DND-41 (cell line): ENCODE data around the gene CCDC77.
"Not testable (repeated sequence)": the region's sequence is repeated elsewhere in the genome, so short reads cannot be mapped to it uniquely, and the experiment has no call there.

Experiments used
- ATAC-seq: fragments of 200-7000 bp; cut with Tn5 transposase; 3 replicates; pipeline ENCODE4 v1.9.1; 2021; ENCODE audit warnings: low read depth; ENCODE audit not compliant: insufficient read depth
- DNase-seq: peaks from one replicate; pipeline ENCODE4 v3.0.0-alpha.2; 2020
- H2AFZ ChIP-seq: 2 replicates; pipeline ENCODE4 v1.6.0; 2012; ENCODE audit warnings: low read depth, low read length
- H3K27ac ChIP-seq: 2 replicates; pipeline ENCODE4 v1.5.1; 2012; ENCODE audit warnings: low read length, inconsistent platforms
- H3K27me3 ChIP-seq: fragments of 200-600 bp; sonication (generic); 2 replicates; pipeline ENCODE4 v1.6.0; 2012; ENCODE audit warnings: low read length, mild to moderate bottlenecking, inconsistent platforms; ENCODE audit not compliant: insufficient read depth, poor library complexity
- H3K36me3 ChIP-seq: 2 replicates; pipeline ENCODE4 v1.5.1; 2012; ENCODE audit warnings: low read length, inconsistent platforms; ENCODE audit not compliant: insufficient read depth
- H3K4me1 ChIP-seq: 2 replicates; pipeline ENCODE4 v1.5.1; 2012; ENCODE audit warnings: mild to moderate bottlenecking, low read length; ENCODE audit not compliant: insufficient read depth
- H3K4me2 ChIP-seq: 2 replicates; pipeline ENCODE4 v1.6.0; 2012; ENCODE audit warnings: mild to moderate bottlenecking, moderate library complexity, low read length, inconsistent platforms; ENCODE audit not compliant: insufficient read depth
- H3K4me3 ChIP-seq, 2 experiments: fragments of 200-600 bp in 1 of 2; shearing (Covaris generic) in 1 of 2; 2 replicates each; pipeline ENCODE4 v1.5.1; 2012 to 2016; ENCODE audit warnings: inconsistent platforms in 2 of 2, low read length in 2 of 2, mild to moderate bottlenecking in 2 of 2, low read depth in 1 of 2, moderate library complexity in 1 of 2
- H3K79me2 ChIP-seq: 2 replicates; pipeline ENCODE4 v1.6.0; 2012; ENCODE audit warnings: low read length, inconsistent platforms; ENCODE audit not compliant: insufficient read depth
- H3K9ac ChIP-seq: 2 replicates; pipeline ENCODE4 v1.6.0; 2012; ENCODE audit warnings: low read depth, mild to moderate bottlenecking, inconsistent platforms, low read length, moderate library complexity
- H3K9me3 ChIP-seq: 2 replicates; pipeline ENCODE4 v1.5.1; 2012; ENCODE audit warnings: low read length, moderate library complexity, mild to moderate bottlenecking, inconsistent platforms; ENCODE audit not compliant: insufficient read depth, severe bottlenecking
- H4K20me1 ChIP-seq: 2 replicates; pipeline ENCODE4 v1.6.0; 2012; ENCODE audit warnings: low read length; ENCODE audit not compliant: insufficient read depth
- CTCF ChIP-seq: IDR thresholded peaks from 2 replicates; pipeline ENCODE4 v1.5.1; 2012; ENCODE audit warnings: borderline replicate concordance, low read length, moderate library complexity, mild to moderate bottlenecking; ENCODE audit not compliant: poor library complexity, severe bottlenecking; ENCODE audit errors: extremely low read depth
- EZH2 ChIP-seq: IDR thresholded peaks from 3 replicates; pipeline ENCODE4 v1.6.1; 2012; ENCODE audit warnings: borderline replicate concordance, low read depth, mild to moderate bottlenecking, moderate library complexity, low read length, inconsistent platforms; ENCODE audit not compliant: severe bottlenecking

Gene CCDC77

GRCh38 chr12:422526-422925 lies 21.1 kb downstream of the CCDC77 start:
- H3K4me2 ChIP-seq, result no peak overlapping the region
- H3K27me3 ChIP-seq, result no peaks in the 10 kb centered on the region
- no peak overlapping the region for H3K4me3 ChIP-seq
- no peaks in the 10 kb centered on the region for H3K79me2 ChIP-seq
- H3K9me3 ChIP-seq, result no peaks in the 10 kb centered on the region
- no peaks in the 10 kb centered on the region for H4K20me1 ChIP-seq
- H3K36me3 ChIP-seq, result peaks cover 52% of the 10 kb centered on the region
- no peak overlapping the region for H3K9ac ChIP-seq
- H3K27ac ChIP-seq, result no peak overlapping the region
- no peak for ATAC-seq
- H2AFZ ChIP-seq, result no peak overlapping the region
- H3K4me1 ChIP-seq, result no peaks in the 10 kb centered on the region
- no peak for DNase-seq
- TF ChIP-seq CTCF, result no peak

- peaks cover 84% of the 10 kb centered on the region for H3K36me3 ChIP-seq
- not testable (repeated sequence) for ATAC-seq, H3K27me3 ChIP-seq, H3K9me3 ChIP-seq, H2AFZ ChIP-seq, H3K4me2 ChIP-seq, DNase-seq, H3K9ac ChIP-seq, H3K4me3 ChIP-seq, H3K79me2 ChIP-seq, H4K20me1 ChIP-seq, H3K27ac ChIP-seq, H3K4me1 ChIP-seq
Measured at GRCh38 chr12:435737-436136, 34.3 kb downstream of the CCDC77 start.

- Histone ChIP-seq H3K27ac (no peak overlapping the region), H3K79me2 (no peaks in the 10 kb centered on the region), H2AFZ (no peak overlapping the region), H3K4me3 (no peak overlapping the region), H3K4me1 (no peaks in the 10 kb centered on the region), H3K4me2 (no peak overlapping the region), H4K20me1 (no peaks in the 10 kb centered on the region), H3K9me3 (no peaks in the 10 kb centered on the region), H3K9ac (no peak overlapping the region), H3K27me3 (no peaks in the 10 kb centered on the region), H3K36me3 (peaks cover 36% of the 10 kb centered on the region)
- peak; percentile 50 for ATAC-seq
- peak; percentile 60 for DNase-seq
- no peak for TF ChIP-seq EZH2
- TF ChIP-seq CTCF, result peak; percentile 85
Measured at GRCh38 chr12:442235-442884, 40.9 kb downstream of the CCDC77 start.

- no peaks in the 10 kb centered on the region for H3K79me2 ChIP-seq
- H3K4me2 ChIP-seq, result no peak overlapping the region
- no peaks in the 10 kb centered on the region for H4K20me1 ChIP-seq
- H3K27ac ChIP-seq, result no peak overlapping the region
- no peaks in the 10 kb centered on the region for H3K27me3 ChIP-seq
- H3K4me3 ChIP-seq, result no peak overlapping the region
- no peaks in the 10 kb centered on the region for H3K4me1 ChIP-seq
- no peak overlapping the region for H2AFZ ChIP-seq
- no peaks in the 10 kb centered on the region for H3K36me3 ChIP-seq
- DNase-seq (no peak), ATAC-seq (no peak)
- TF ChIP-seq CTCF (no peak), EZH2 (no peak)
- H3K9ac ChIP-seq, result no peak overlapping the region
- H3K9me3 ChIP-seq, result no peaks in the 10 kb centered on the region
Measured at GRCh38 chr12:447141-447540, 45.7 kb downstream of the CCDC77 start.
